ENCODE data around the gene EDNRA. TPM values are rescaled to one million over a fixed set of nuclear protein-coding genes. Genes with fewer than 3 reads are reported as not detected.

The EDNRA gene
- total RNA-seq, 1 experiment from 2014 or later = not detected

- CTCF ChIA-PET = interaction anchor here (0.6 kb wide), 1 partner anchor 341 kb away, joined by 3 read pairs; no protein-coding TSS in a partner anchor
- no peak for DNase-seq
- no peak overlapping the region for H2AFZ ChIP-seq
Observed at GRCh38 chr4:147526272-147526654, 45.4 kb downstream of the EDNRA start.

DNA sequence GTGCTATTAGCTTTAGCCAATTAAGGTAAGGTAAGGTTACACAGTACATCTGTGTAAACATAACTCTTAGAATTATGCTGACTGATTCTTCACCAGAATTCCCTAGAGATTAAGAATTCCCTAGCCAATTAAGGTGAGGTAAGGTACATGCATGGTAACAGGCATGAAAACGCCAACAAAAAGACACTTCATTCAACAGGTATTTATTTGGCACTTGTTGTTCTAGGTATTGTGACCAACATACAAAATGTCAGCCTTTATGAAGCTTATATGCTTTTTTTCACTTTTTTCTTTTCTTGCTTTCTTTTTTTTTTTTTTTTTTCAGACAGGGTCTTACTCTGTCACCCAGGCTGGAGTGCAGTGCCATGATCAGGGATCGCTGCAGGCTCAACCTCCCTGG is 47.2 kb downstream of the EDNRA start:
- TF ChIP-seq CTCF (conservative IDR thresholded peaks at IDR 0.05) = no peak
- TF ChIP-seq EZH2 (IDR thresholded peaks at IDR 0.05; ENCODE audit: low read depth) = no peak
- ChIA-PET CTCF (interaction anchor here (0.5 kb wide), 1 partner anchor 339 kb away, joined by 3 read pairs; no protein-coding TSS in a partner anchor), POLR2A (ENCODE audit: unreplicated experiment) (no interaction called here)
- no peaks in the 10 kb centered on the region for H3K79me2 ChIP-seq (ENCODE audit: low read depth)
- H3K36me3 ChIP-seq (ENCODE audit: low read depth) = no peaks in the 10 kb centered on the region
- no peak overlapping the region for H2AFZ ChIP-seq
- no peak overlapping the region for H3K4me3 ChIP-seq
- H3K4me1 ChIP-seq (replicated peaks; ENCODE audit: insufficient read depth) = no peaks in the 10 kb centered on the region
- BruUV-seq (replicated peaks) = no TSS peak
- no peaks in the 10 kb centered on the region for H3K27me3 ChIP-seq (ENCODE audit: insufficient read depth, low read depth)
- no peaks in the 10 kb centered on the region for H3K9me2 ChIP-seq (ENCODE audit: insufficient read depth)
- H3K9me3 ChIP-seq (ENCODE audit: insufficient read depth, low read depth) = no peaks in the 10 kb centered on the region
- intact Hi-C loops (cut with micrococcal nuclease; ENCODE audit: unreplicated experiment) = no loop called here
- H3F3A ChIP-seq (ENCODE audit: insufficient read depth, low read depth) = no peaks in the 10 kb centered on the region
- no peaks in the 10 kb centered on the region for H4K20me1 ChIP-seq (ENCODE audit: insufficient read depth)
- no peak overlapping the region for H3K4me2 ChIP-seq
- DNase-seq = no peak
- H3K27ac ChIP-seq = no peak overlapping the region

More at GRCh38 chr4:147526272-147526654, 45.4 kb downstream of the EDNRA start:
- no peak for TF ChIP-seq CTCF (conservative IDR thresholded peaks at IDR 0.05)
- TF ChIP-seq EZH2 (IDR thresholded peaks at IDR 0.05; ENCODE audit: low read depth) = no peak
- no peaks in the 10 kb centered on the region for H3K9me2 ChIP-seq (ENCODE audit: insufficient read depth)
- no peaks in the 10 kb centered on the region for H3K79me2 ChIP-seq (ENCODE audit: low read depth)
- H3K4me1 ChIP-seq (replicated peaks; ENCODE audit: insufficient read depth) = no peaks in the 10 kb centered on the region
- H3K4me2 ChIP-seq = no peak overlapping the region
- no peak overlapping the region for H3K4me3 ChIP-seq
- intact Hi-C loops (cut with micrococcal nuclease; ENCODE audit: unreplicated experiment) = no loop called here
- H3K27me3 ChIP-seq (ENCODE audit: insufficient read depth, low read depth) = no peaks in the 10 kb centered on the region
- no TSS peak for BruUV-seq (replicated peaks)
- H3K9me3 ChIP-seq (ENCODE audit: insufficient read depth, low read depth) = no peaks in the 10 kb centered on the region
- no peak overlapping the region for H3K27ac ChIP-seq
- H3K36me3 ChIP-seq (ENCODE audit: low read depth) = no peaks in the 10 kb centered on the region
- POLR2A ChIA-PET (ENCODE audit: unreplicated experiment) = no interaction called here
- H4K20me1 ChIP-seq (ENCODE audit: insufficient read depth) = no peaks in the 10 kb centered on the region
- no peaks in the 10 kb centered on the region for H3F3A ChIP-seq (ENCODE audit: insufficient read depth, low read depth)

GRCh38 chr4:147530134-147530533 is 49.2 kb downstream of the EDNRA start:
- intact Hi-C loops (cut with micrococcal nuclease; ENCODE audit: unreplicated experiment) = no loop called here
- no TSS peak for BruUV-seq (replicated peaks)
- CTCF ChIA-PET = no interaction called here

More at GRCh38 chr4:147530134-147530533, 49.2 kb downstream of the EDNRA start:
- Histone ChIP-seq H3K4me2 (no peak overlapping the region), H3K9me2 (ENCODE audit: insufficient read depth) (no peaks in the 10 kb centered on the region), H3F3A (ENCODE audit: insufficient read depth, low read depth) (no peaks in the 10 kb centered on the region), H4K20me1 (ENCODE audit: insufficient read depth) (no peaks in the 10 kb centered on the region), H3K36me3 (ENCODE audit: low read depth) (no peaks in the 10 kb centered on the region), H3K9me3 (ENCODE audit: insufficient read depth, low read depth) (no peaks in the 10 kb centered on the region), H3K4me3 (no peak overlapping the region), H3K27me3 (ENCODE audit: insufficient read depth, low read depth) (no peaks in the 10 kb centered on the region), H3K79me2 (ENCODE audit: low read depth) (no peaks in the 10 kb centered on the region), H3K27ac (no peak overlapping the region), H3K4me1 (replicated peaks; ENCODE audit: insufficient read depth) (no peaks in the 10 kb centered on the region), H2AFZ (no peak overlapping the region)
- DNase-seq = no peak
- POLR2A ChIA-PET (ENCODE audit: unreplicated experiment) = no interaction called here
- TF ChIP-seq EZH2 (IDR thresholded peaks at IDR 0.05; ENCODE audit: low read depth) (no peak), CTCF (conservative IDR thresholded peaks at IDR 0.05) (no peak)
